HL-60 (cell line): ENCODE measurements around the gene IGFL3.
"Not testable (repeated sequence)": the region's sequence is repeated elsewhere in the genome, so short reads cannot be mapped to it uniquely, and the experiment has no call there.

Source experiments
- CTCF ChIP-seq: IDR thresholded peaks from one replicate; pipeline ENCODE4 v1.5.1; 2011; ENCODE audit warnings: low read length, control low read depth, inconsistent platforms; ENCODE audit not compliant: insufficient read depth
- REST ChIP-seq: IDR thresholded peaks from 2 replicates; pipeline ENCODE4 v1.6.1; 2012; ENCODE audit warnings: low read depth; ENCODE audit not compliant: insufficient replicate concordance

GRCh38 chr19:46102333-46102732 lies 22.2 kb downstream of the IGFL3 start:
- not testable (repeated sequence) for TF ChIP-seq REST, CTCF
